Gastroesophageal sphincter (tissue), 3 donors: ENCODE results near the gene USP14.

Experiments used
- CTCF ChIP-seq, 4 experiments: fragments of 200-600 bp in 2 of 4; fragments of 450-650 bp in 2 of 4; sonication (generic) in 1 of 4; IDR thresholded peaks; one replicate each; pipeline ENCODE4 v1.5.1; 2017 to 2019; ENCODE audit warnings: antibody characterized with exemption in 4 of 4, mild to moderate bottlenecking in 2 of 4, moderate library complexity in 2 of 4
- POLR2A ChIP-seq, 2 donors: fragments of 450-650 bp; IDR thresholded peaks; one replicate each; pipeline ENCODE4 v1.6.1; 2017; ENCODE audit warnings: antibody characterized with exemption in 2 of 2, mild to moderate bottlenecking in 2 of 2, moderate library complexity in 1 of 2

DNA sequence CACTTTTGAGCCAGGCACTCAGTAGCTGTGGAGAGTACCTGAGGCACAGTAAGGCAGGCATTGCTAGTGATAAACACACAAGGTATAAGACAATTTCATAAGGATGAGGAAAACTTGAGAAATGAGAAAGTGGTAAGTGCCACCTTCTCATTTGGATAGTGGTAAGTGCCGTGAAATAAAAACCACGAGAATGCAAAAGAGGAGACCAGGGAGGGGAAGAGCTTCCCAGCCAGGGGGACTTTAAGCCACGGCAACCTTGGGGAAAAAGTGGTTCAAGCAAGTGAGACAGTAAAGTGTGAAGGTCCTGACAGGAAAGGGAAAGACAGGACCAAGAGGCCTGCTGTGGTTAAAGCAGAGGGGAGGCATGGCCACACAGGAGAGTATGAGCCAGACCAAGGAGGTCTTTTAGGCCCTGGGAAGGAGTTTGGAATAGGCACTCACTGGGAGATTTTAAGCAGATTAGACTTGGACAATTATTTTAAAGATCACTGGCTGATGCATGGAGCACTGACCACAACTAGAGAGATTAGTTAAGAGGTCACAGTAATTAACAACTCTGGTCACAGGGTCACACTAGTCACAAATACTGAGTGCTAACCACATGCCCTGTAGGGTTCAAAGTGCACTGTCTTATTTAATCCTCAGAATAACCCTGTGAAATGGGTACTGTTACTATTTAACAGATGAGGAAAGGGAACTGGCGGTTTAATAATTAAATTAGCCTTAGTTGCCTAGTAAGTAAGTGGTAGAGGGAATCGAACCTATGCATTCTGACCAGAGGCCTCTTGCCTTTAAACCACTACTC is 59.4 kb downstream of the USP14 start:
- no peak for TF ChIP-seq CTCF (IDR thresholded peaks at IDR 0.05)
- TF ChIP-seq POLR2A (IDR thresholded peaks at IDR 0.05): no peak
